WTC11 (cell line): Measurements from ENCODE around the gene TTC33. TPM values are rescaled to one million over a fixed set of nuclear protein-coding genes. Genes with fewer than 3 reads are reported as not detected.

Source experiments
- ATAC-seq: fragments of 200-7000 bp; cut with Tn5 transposase; 2 replicates; pipeline ENCODE4 v1.10.0; 2021; ENCODE audit warnings: mild to moderate bottlenecking, moderate library complexity
- CTCF ChIA-PET: fragments of 300-600 bp; sonication (Branson Sonifier 250); formaldehyde crosslinking; loops from one replicate; lab custom pipeline; 2021; ENCODE audit warnings: antibody characterized with exemption; lab: Charles Lee
- POLR2A ChIA-PET: fragments of 350-600 bp; sonication (Branson Sonifier 250); formaldehyde crosslinking; loops from one replicate; lab custom pipeline; 2021; ENCODE audit warnings: antibody characterized with exemption; lab: Charles Lee
- DNase-seq: peaks from one replicate; pipeline ENCODE4 v3.0.0; 2021; ENCODE audit warnings: low spot score
- H3K27ac Mint-ChIP-seq: 2 replicates; pipeline ENCODE4 v1.8.0; 2021; ENCODE audit warnings: mixed read lengths
- H3K27me3 Mint-ChIP-seq: 2 replicates; pipeline ENCODE4 v1.8.0; 2021; ENCODE audit warnings: low read depth, mild to moderate bottlenecking, moderate library complexity, mixed read lengths
- H3K36me3 Mint-ChIP-seq: 2 replicates; pipeline ENCODE4 v1.8.0; 2021; ENCODE audit warnings: mixed read lengths
- H3K4me1 Mint-ChIP-seq: 2 replicates; pipeline ENCODE4 v1.8.0; 2022; ENCODE audit warnings: mixed read lengths
- H3K4me3 Mint-ChIP-seq: 2 replicates; pipeline ENCODE4 v1.8.0; 2021; ENCODE audit warnings: mild to moderate bottlenecking, moderate library complexity, mixed read lengths
- H3K9me3 Mint-ChIP-seq: 2 replicates; pipeline ENCODE4 v1.8.0; 2021; ENCODE audit warnings: mixed read lengths
- ARID4B ChIP-seq: sonication (generic); formaldehyde crosslinking; IDR thresholded peaks from 2 replicates; pipeline ENCODE4 v1.8.0; 2023; ENCODE audit warnings: missing genetic modification reagents, mild to moderate bottlenecking, borderline replicate concordance
- E2F4 ChIP-seq: sonication (generic); formaldehyde crosslinking; IDR thresholded peaks from 2 replicates; pipeline ENCODE4 v1.8.1; 2022; ENCODE audit warnings: low read depth, mild to moderate bottlenecking, moderate library complexity, missing genetic modification reagents, borderline replicate concordance
- ELF4 ChIP-seq: sonication (generic); formaldehyde crosslinking; IDR thresholded peaks from 2 replicates; pipeline ENCODE4 v1.8.1; 2022; ENCODE audit warnings: low read depth, mild to moderate bottlenecking, moderate library complexity, missing genetic modification reagents
- ETV6 ChIP-seq: sonication (generic); formaldehyde crosslinking; IDR thresholded peaks from 2 replicates; pipeline ENCODE4 v1.8.1; 2022; ENCODE audit warnings: mild to moderate bottlenecking, missing genetic modification reagents
- FOXJ3 ChIP-seq: sonication (generic); formaldehyde crosslinking; IDR thresholded peaks from 2 replicates; pipeline ENCODE4 v1.9.0; 2021; ENCODE audit warnings: missing genetic modification reagents, mild to moderate bottlenecking, borderline replicate concordance
- GTF2I ChIP-seq: fragments of 250-450 bp; sonication (Bioruptor Pico); conservative IDR thresholded peaks from 2 replicates; pipeline ENCODE4 v1.4.0; 2021; ENCODE audit warnings: mild to moderate bottlenecking
- HMGA2 ChIP-seq: fragments of 250-450 bp; sonication (Bioruptor Pico); IDR thresholded peaks from 2 replicates; pipeline ENCODE4 v1.4.0; 2021; ENCODE audit warnings: mild to moderate bottlenecking, moderate library complexity
- IRF1 ChIP-seq: sonication (generic); formaldehyde crosslinking; IDR thresholded peaks from 2 replicates; pipeline ENCODE4 v1.8.0; 2023; ENCODE audit warnings: missing genetic modification reagents
- MAX ChIP-seq: sonication (generic); formaldehyde crosslinking; IDR thresholded peaks from 2 replicates; pipeline ENCODE4 v1.8.0; 2022; ENCODE audit warnings: mild to moderate bottlenecking, missing genetic modification reagents
- RELA ChIP-seq: sonication (generic); formaldehyde crosslinking; IDR thresholded peaks from 2 replicates; pipeline ENCODE4 v1.8.1; 2022; ENCODE audit warnings: missing genetic modification reagents, mild to moderate bottlenecking, borderline replicate concordance
- STAT6 ChIP-seq: sonication (generic); formaldehyde crosslinking; conservative IDR thresholded peaks from 2 replicates; pipeline ENCODE4 v1.8.1; 2023; ENCODE audit warnings: mild to moderate bottlenecking, low read depth, missing genetic modification reagents, moderate library complexity
- TEAD1 ChIP-seq: sonication (generic); formaldehyde crosslinking; IDR thresholded peaks from 2 replicates; pipeline ENCODE4 v1.8.0; 2022; ENCODE audit warnings: mild to moderate bottlenecking, missing genetic modification reagents
- ZNF121 ChIP-seq: sonication (generic); formaldehyde crosslinking; IDR thresholded peaks from 2 replicates; pipeline ENCODE4 v1.8.0; 2023; ENCODE audit warnings: missing genetic modification reagents
- ZNF219 ChIP-seq: sonication (generic); formaldehyde crosslinking; IDR thresholded peaks from 2 replicates; pipeline ENCODE4 v1.8.0; 2023; ENCODE audit warnings: missing genetic modification reagents, mild to moderate bottlenecking, borderline replicate concordance
- ZNF232 ChIP-seq: sonication (generic); formaldehyde crosslinking; IDR thresholded peaks from 2 replicates; pipeline ENCODE4 v1.8.0; 2022; ENCODE audit warnings: mild to moderate bottlenecking, missing genetic modification reagents
- ZNF396 ChIP-seq: fragments of 250-450 bp; sonication (Bioruptor Pico); IDR thresholded peaks from 2 replicates; pipeline ENCODE4 v1.8.0; 2021; ENCODE audit warnings: mild to moderate bottlenecking, moderate library complexity, borderline replicate concordance
- ZNF423 ChIP-seq: fragments of 250-450 bp; sonication (Bioruptor Pico); IDR thresholded peaks from 2 replicates; pipeline ENCODE4 v2.1.2; 2022; ENCODE audit warnings: mild to moderate bottlenecking, moderate library complexity
- ZNF512 ChIP-seq: sonication (generic); formaldehyde crosslinking; IDR thresholded peaks from 2 replicates; pipeline ENCODE4 v1.8.1; 2022; ENCODE audit warnings: missing genetic modification reagents, borderline replicate concordance
- ZNF671 ChIP-seq: fragments of 250-450 bp; sonication (Bioruptor Pico); IDR thresholded peaks from 2 replicates; pipeline ENCODE4 v1.8.0; 2021; ENCODE audit warnings: mild to moderate bottlenecking
- total RNA-seq: library from RNA; stranded (reverse); gene quantifications from 3 replicates; pipeline ENCODE4 v1.2.3, GENCODE V29; 2021

The TTC33 gene
- total RNA-seq, 1 experiment from 2014 or later: 9.2 TPM

GRCh38 chr5:40518485-40518917 lies 237.3 kb downstream of the TTC33 start (continued):
- TF ChIP-seq ELF4 (no peak), ETV6 (no peak), FOXJ3 (CRISPR knock-in tag) (no peak), RELA (CRISPR knock-in tag) (no peak), ZNF512 (CRISPR knock-in tag) (no peak), STAT6 (CRISPR knock-in tag) (no peak), MAX (CRISPR knock-in tag) (no peak), E2F4 (CRISPR knock-in tag) (no peak), ZNF232 (CRISPR knock-in tag) (no peak), GTF2I (no peak)

- H3K36me3 Mint-ChIP-seq: no peaks in the 10 kb centered on the region
- no peak overlapping the region for H3K4me3 Mint-ChIP-seq
- peaks cover 4% of the 10 kb centered on the region; the same call in 1 of the 2 replicates for H3K9me3 Mint-ChIP-seq
- no peak overlapping the region for H3K27ac Mint-ChIP-seq
- no peak for ATAC-seq
- H3K27me3 Mint-ChIP-seq: no peaks in the 10 kb centered on the region
- CTCF ChIA-PET: no interaction called here
- POLR2A ChIA-PET: interaction anchor here (0.6 kb wide), 1 partner anchor 17 kb away, joined by 5 read pairs; no protein-coding TSS in a partner anchor
- no peak for DNase-seq
- no peak for TF ChIP-seq ZNF219 (CRISPR knock-in tag)
- no peak for TF ChIP-seq ZNF671 (CRISPR knock-in tag)
- TF ChIP-seq ZNF423 (CRISPR knock-in tag): no peak
- TF ChIP-seq IRF1 (CRISPR knock-in tag): no peak
- no peak for TF ChIP-seq ELF4
- TF ChIP-seq TEAD1 (CRISPR knock-in tag): no peak
- TF ChIP-seq ZNF396: no peak
- no peak for TF ChIP-seq HMGA2
- no peak for TF ChIP-seq ARID4B (CRISPR knock-in tag)
- no peak for TF ChIP-seq ZNF121 (CRISPR knock-in tag)
- no peaks in the 10 kb centered on the region for H3K4me1 Mint-ChIP-seq
These were observed 240.3 kb downstream of the TTC33 start for GRCh38 chr5:40515476-40515875.
